Measurements from ENCODE around the gene RPL11. TPM values are rescaled to one million over a fixed set of nuclear protein-coding genes. Genes with fewer than 3 reads are reported as not detected.

RPL11 gene
- total and polyA plus RNA-seq, 2 of the 8 experiments (the other 6 are each of a cell fraction or from before 2014, with no cell fraction given) = 1,192 to 1,426 TPM

DNA sequence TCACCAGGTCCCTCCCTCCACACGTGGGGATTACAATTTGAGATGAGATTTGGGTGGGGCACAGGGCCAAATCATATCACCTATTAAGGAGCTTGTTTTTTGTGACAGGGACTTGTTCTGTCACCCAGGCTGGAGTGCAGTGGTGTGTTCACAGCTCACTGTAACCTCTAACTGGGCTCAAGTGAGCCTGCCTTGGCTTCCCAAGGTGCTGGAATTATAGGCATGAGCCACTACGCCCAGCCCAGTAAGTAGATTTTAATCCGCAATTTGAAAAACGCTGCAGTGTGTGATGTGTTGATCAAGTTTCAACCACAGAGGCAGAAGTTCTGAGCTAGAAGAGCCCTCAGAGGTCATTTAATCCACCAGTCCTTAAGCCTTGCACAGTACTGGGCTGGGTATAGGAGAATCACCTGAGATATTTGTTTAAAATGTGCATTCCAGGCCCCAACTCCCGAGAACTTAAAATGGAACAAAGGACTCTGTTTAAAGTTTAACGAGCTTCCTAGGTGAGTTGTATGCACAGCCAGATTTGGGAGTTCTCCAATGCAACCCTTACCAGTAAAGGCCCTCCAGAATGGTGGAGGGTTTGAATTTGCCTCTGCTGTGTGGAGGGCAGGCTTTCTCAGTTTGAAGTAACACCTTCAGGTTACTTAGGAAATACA lies 13.4 kb downstream of the RPL11 start (continued):
- TF ChIP-seq NRF1 (IDR thresholded peaks at IDR 0.05; ENCODE audit: low read depth, low read length) (no peak), TCF12 (IDR thresholded peaks at IDR 0.05; ENCODE audit: low read depth, low read length) (no peak), RAD21 (IDR thresholded peaks at IDR 0.05 in 1 of 2, conservative IDR thresholded peaks at IDR 0.05 in 1 of 2; ENCODE audit: low read depth in 2 of 2, low read length in 2 of 2) (no peak), KDM1A (IDR thresholded peaks at IDR 0.05; ENCODE audit: borderline replicate concordance, low read length) (no peak), PHF8 (conservative IDR thresholded peaks at IDR 0.05; ENCODE audit: low read depth, low read length) (no peak), SP1 (IDR thresholded peaks at IDR 0.05; ENCODE audit: low read depth, low read length) (no peak), KDM5A (IDR thresholded peaks at IDR 0.05; ENCODE audit: low read length) (no peak), RFX5 (IDR thresholded peaks at IDR 0.05; ENCODE audit: borderline replicate concordance, low read depth, low read length) (no peak), SIN3A (conservative IDR thresholded peaks at IDR 0.05 in 1 of 2, IDR thresholded peaks at IDR 0.05 in 1 of 2; ENCODE audit: low read depth in 1 of 2, low read length in 2 of 2) (no peak), TAF1 (IDR thresholded peaks at IDR 0.05; ENCODE audit: low read depth, low read length) (no peak), SRF (IDR thresholded peaks at IDR 0.05; ENCODE audit: low read depth, low read length) (no peak), KDM4A (IDR thresholded peaks at IDR 0.05; ENCODE audit: low read depth, low read length, severe bottlenecking) (no peak), GTF2F1 (IDR thresholded peaks at IDR 0.05; ENCODE audit: borderline replicate concordance, low read depth, low read length) (no peak)

Data from H1 (cell line).